SU-DHL-6 (cell line): ENCODE data around the gene PCDHGA7.

ENCODE experiments used
- H2AFZ ChIP-seq: fragments of 200-600 bp; sonication (generic); 2 replicates; pipeline ENCODE4 v1.6.1; 2014; ENCODE audit warnings: low read depth, mild to moderate bottlenecking, moderate library complexity, mixed read lengths, antibody characterized with exemption, low read length; ENCODE audit not compliant: severe bottlenecking
- H3F3A ChIP-seq: fragments of 200-600 bp; shearing (Covaris generic); 2 replicates; pipeline ENCODE4 v1.6.0; 2016; ENCODE audit warnings: antibody characterized with exemption, mild to moderate bottlenecking; ENCODE audit not compliant: insufficient read depth
- H3K27ac ChIP-seq: fragments of 200-600 bp; sonication (generic); 2 replicates; pipeline ENCODE4 v1.5.1; 2016; ENCODE audit warnings: low read depth, mild to moderate bottlenecking, low read length, moderate library complexity, mixed read lengths
- H3K27me3 ChIP-seq: fragments of 200-600 bp; sonication (generic), shearing (Covaris generic); 2 replicates; pipeline ENCODE4 v1.6.0; 2014; ENCODE audit warnings: mild to moderate bottlenecking, low read length
- H3K36me3 ChIP-seq: fragments of 200-600 bp; sonication (generic); 2 replicates; pipeline ENCODE4 v1.6.1; 2014; ENCODE audit warnings: mild to moderate bottlenecking, low read length, mixed read lengths
- H3K4me2 ChIP-seq: fragments of 300-600, 200-600 bp; shearing (Covaris generic), sonication (generic); 2 replicates; pipeline ENCODE4 v1.6.0; 2014; ENCODE audit warnings: low read length, low read depth, mild to moderate bottlenecking; ENCODE audit not compliant: poor library complexity, severe bottlenecking
- H3K4me3 ChIP-seq: fragments of 200-600 bp; sonication (generic); 2 replicates; pipeline ENCODE4 v1.5.1; 2014; ENCODE audit warnings: antibody characterized with exemption, low read length, mild to moderate bottlenecking, mixed read lengths; ENCODE audit not compliant: insufficient read depth, poor library complexity, severe bottlenecking
- H3K79me2 ChIP-seq: fragments of 200-600 bp; sonication (generic); 2 replicates; pipeline ENCODE4 v1.6.1; 2014; ENCODE audit warnings: mild to moderate bottlenecking, low read length, moderate library complexity; ENCODE audit not compliant: insufficient read depth
- H3K9ac ChIP-seq: fragments of 200-600 bp; sonication (generic); 2 replicates; pipeline ENCODE4 v1.7.0; 2014; ENCODE audit warnings: mild to moderate bottlenecking, low read length
- H3K9me2 ChIP-seq: fragments of 200-600 bp; sonication (generic); replicated peaks from 2 replicates; pipeline ENCODE4 v1.6.1; 2014; ENCODE audit warnings: low read length; ENCODE audit not compliant: insufficient read depth
- H3K9me3 ChIP-seq: fragments of 200-600 bp; sonication (generic); 2 replicates; pipeline ENCODE4 v1.6.1; 2014; ENCODE audit warnings: low read length, mixed read lengths; ENCODE audit not compliant: insufficient read depth
- H4K20me1 ChIP-seq: fragments of 200-600 bp; sonication (generic); 2 replicates; pipeline ENCODE4 v1.6.1; 2014; ENCODE audit warnings: low read depth, mild to moderate bottlenecking, antibody characterized with exemption, low read length, moderate library complexity, mixed read lengths
- EZH2phosphoT487 ChIP-seq: fragments of 200-600 bp; sonication (generic), shearing (Covaris generic); conservative IDR thresholded peaks from 2 replicates; pipeline ENCODE4 v1.6.1; 2018; ENCODE audit warnings: mild to moderate bottlenecking, antibody characterized with exemption, low read length, moderate library complexity, mixed read lengths
- TF ChIP-seq, protein P1 (sequence below): fragments of 200-600 bp; sonication (generic); IDR thresholded peaks from one replicate; pipeline ENCODE4 v1.5.1; 2017; ENCODE audit warnings: antibody characterized with exemption, mild to moderate bottlenecking, low read length, moderate library complexity; ENCODE audit not compliant: insufficient read depth, poor library complexity, severe bottlenecking

The PCDHGA7 gene

DNA sequence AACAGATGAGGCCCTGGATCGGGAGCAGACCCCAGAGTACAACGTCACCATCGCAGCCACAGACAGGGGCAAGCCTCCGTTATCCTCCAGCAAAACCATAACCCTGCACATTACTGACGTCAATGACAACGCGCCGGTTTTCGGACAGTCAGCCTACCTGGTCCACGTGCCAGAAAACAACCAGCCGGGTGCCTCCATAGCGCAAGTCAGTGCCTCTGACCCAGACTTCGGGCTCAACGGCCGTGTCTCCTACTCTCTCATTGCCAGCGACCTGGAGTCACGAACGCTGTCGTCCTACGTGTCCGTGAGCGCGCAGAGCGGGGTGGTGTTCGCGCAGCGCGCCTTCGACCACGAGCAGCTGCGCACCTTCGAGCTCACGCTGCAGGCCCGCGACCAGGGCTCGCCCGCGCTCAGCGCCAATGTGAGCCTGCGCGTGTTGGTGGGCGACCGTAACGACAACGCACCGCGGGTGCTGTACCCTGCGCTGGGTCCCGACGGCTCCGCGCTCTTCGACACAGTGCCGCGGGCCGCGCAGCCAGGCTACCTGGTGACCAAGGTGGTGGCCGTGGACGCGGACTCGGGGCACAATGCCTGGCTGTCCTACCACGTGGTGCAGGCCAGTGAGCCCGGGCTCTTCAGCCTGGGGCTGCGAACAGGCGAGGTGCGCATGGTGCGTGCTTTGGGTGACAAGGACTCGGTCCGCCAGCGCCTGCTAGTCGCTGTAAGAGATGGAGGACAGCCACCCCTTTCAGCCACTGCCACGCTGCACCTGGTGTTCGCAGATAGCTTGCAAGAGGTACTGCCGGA is 36.7 kb downstream of the PCDHGA7 start:
- H3F3A ChIP-seq: 0 out of 2 replicates have a peak, but pooled peaks cover 5% of the 10 kb centered on the region
- no peaks in the 10 kb centered on the region for H3K9me2 ChIP-seq
- H2AFZ ChIP-seq: no peak overlapping the region
- H3K36me3 ChIP-seq: 0 out of 2 replicates have a peak, but pooled peaks cover 2% of the 10 kb centered on the region
- H3K4me2 ChIP-seq: no peak overlapping the region
- no peaks in the 10 kb centered on the region for H4K20me1 ChIP-seq
- no peak for TF ChIP-seq EZH2phosphoT487
- TF ChIP-seq, protein P1, sequence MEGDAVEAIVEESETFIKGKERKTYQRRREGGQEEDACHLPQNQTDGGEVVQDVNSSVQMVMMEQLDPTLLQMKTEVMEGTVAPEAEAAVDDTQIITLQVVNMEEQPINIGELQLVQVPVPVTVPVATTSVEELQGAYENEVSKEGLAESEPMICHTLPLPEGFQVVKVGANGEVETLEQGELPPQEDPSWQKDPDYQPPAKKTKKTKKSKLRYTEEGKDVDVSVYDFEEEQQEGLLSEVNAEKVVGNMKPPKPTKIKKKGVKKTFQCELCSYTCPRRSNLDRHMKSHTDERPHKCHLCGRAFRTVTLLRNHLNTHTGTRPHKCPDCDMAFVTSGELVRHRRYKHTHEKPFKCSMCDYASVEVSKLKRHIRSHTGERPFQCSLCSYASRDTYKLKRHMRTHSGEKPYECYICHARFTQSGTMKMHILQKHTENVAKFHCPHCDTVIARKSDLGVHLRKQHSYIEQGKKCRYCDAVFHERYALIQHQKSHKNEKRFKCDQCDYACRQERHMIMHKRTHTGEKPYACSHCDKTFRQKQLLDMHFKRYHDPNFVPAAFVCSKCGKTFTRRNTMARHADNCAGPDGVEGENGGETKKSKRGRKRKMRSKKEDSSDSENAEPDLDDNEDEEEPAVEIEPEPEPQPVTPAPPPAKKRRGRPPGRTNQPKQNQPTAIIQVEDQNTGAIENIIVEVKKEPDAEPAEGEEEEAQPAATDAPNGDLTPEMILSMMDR: no peak
- no peaks in the 10 kb centered on the region for H3K27me3 ChIP-seq
- no peak overlapping the region for H3K27ac ChIP-seq
- peaks cover 16% of the 10 kb centered on the region; the same call in 1 of the 2 replicates for H3K9me3 ChIP-seq
- no peaks in the 10 kb centered on the region for H3K79me2 ChIP-seq
- H3K9ac ChIP-seq: no peak overlapping the region
- H3K4me3 ChIP-seq: no peak overlapping the region

DNA sequence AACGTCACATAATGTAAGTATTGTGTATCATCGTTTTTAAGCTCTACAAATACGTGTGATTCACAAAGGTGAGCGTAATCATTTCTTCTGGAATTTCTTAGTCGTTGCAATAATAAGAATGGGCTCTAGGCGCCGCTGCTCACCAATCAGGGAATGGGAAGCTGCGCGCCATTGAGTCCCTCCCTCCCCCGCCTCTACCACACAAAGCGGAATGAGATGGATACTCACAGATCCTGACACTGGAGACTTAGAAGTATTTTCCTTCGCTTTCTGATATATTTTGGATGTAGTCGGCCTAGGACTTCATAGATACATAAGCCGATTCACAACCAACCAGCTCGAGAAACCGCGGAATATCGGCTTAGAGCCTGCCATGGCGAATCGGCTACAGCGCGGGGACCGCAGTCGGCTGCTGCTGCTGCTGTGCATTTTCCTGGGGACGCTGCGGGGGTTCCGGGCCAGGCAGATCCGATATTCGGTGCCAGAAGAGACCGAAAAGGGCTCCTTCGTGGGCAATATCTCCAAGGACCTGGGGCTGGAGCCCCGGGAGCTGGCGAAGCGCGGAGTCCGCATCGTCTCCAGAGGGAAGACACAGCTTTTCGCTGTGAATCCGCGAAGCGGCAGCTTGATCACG is 38.4 kb downstream of the PCDHGA7 start, which contains the start of gene PCDHGA11:
Gene PCDHGA11 (plus strand): TSS at position 197 of the 634 bp plus-strand sequence. CDS start 177 bp downstream, at position 374.
- Histone ChIP-seq H2AFZ (no peak within 1 kb of the TSS), H4K20me1 (no peaks in the 10 kb centered on the region), H3K4me2 (no peak within 1 kb of the TSS), H3K79me2 (no peaks in the 10 kb centered on the region), H3K36me3 (0 out of 2 replicates have a peak, but pooled peaks cover 2% of the 10 kb centered on the region), H3K27ac (no peak within 1 kb of the TSS), H3K4me3 (no peak within 1 kb of the TSS), H3K9ac (no peak within 1 kb of the TSS), H3K9me2 (no peaks in the 10 kb centered on the region), H3F3A (0 out of 2 replicates have a peak, but pooled peaks cover 3% of the 10 kb centered on the region), H3K9me3 (peaks cover 16% of the 10 kb centered on the region; the same call in 1 of the 2 replicates), H3K27me3 (no peaks in the 10 kb centered on the region)
- TF ChIP-seq EZH2phosphoT487: no peak
- TF ChIP-seq, protein P1: no peak

DNA sequence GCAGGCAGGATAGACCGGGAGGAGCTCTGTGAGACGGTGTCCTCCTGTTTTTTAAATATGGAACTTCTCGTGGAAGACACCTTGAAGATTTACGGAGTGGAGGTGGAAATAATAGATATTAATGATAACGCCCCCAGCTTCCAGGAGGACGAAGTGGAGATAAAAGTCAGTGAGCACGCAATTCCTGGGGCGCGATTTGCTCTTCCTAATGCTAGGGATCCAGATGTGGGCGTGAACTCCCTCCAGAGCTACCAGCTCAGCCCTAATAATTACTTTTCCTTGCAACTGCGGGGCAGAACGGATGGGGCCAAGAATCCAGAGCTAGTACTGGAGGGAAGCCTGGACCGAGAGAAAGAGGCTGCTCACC is 38.9 kb downstream of the PCDHGA7 start:
- Histone ChIP-seq H3K9ac (no peak overlapping the region), H3K9me3 (peaks cover 12% of the 10 kb centered on the region; the same call in 1 of the 2 replicates), H3K4me3 (no peak overlapping the region), H3K4me2 (no peak overlapping the region), H4K20me1 (no peaks in the 10 kb centered on the region), H2AFZ (no peak overlapping the region), H3K27me3 (no peaks in the 10 kb centered on the region), H3K36me3 (0 out of 2 replicates have a peak, but pooled peaks cover 2% of the 10 kb centered on the region), H3K79me2 (no peaks in the 10 kb centered on the region), H3K27ac (no peak overlapping the region), H3K9me2 (no peaks in the 10 kb centered on the region), H3F3A (no peaks in the 10 kb centered on the region)
- TF ChIP-seq, protein P1: no peak
- no peak for TF ChIP-seq EZH2phosphoT487
